Stomach (tissue), 9 donors: ENCODE data around the gene ZNF41. TPM values are rescaled to one million over a fixed set of nuclear protein-coding genes. Genes with fewer than 3 reads are reported as not detected.
A peak's percentile ranks its signal among the peaks of the same experiment; 100 is the strongest.

Experiments
- DNase-seq, 2 donors: peaks; one replicate each; pipeline versions ENCODE4 v3.0.0 to v3.0.0-alpha.2; 2013 to 2019
- H3K27ac ChIP-seq, 5 donors: fragments of 200-600 bp in 4 of 5; sonication (generic) in 4 of 5; one replicate each; pipeline ENCODE4 v1.5.1; 2013 to 2019; ENCODE audit warnings: mild to moderate bottlenecking in 1 of 5, moderate library complexity in 1 of 5
- H3K27me3 ChIP-seq, 3 donors: fragments of 200-600 bp; sonication (generic); one replicate each; pipeline ENCODE4 v1.5.1; 2017 to 2019; ENCODE audit warnings: mixed run types in 1 of 3
- H3K36me3 ChIP-seq, 4 donors: fragments of 200-600 bp; sonication (generic); 1 replicate in 3 of 4; 2 replicates in 1 of 4; pipeline ENCODE4 v1.5.1; 2016 to 2019
- H3K4me1 ChIP-seq, 4 donors: fragments of 200-600 bp; sonication (generic); one replicate each; pipeline ENCODE4 v1.5.1; 2016 to 2019
- H3K4me3 ChIP-seq, 4 donors: fragments of 200-600 bp; sonication (generic) in 3 of 4; one replicate each; pipeline ENCODE4 v1.5.1; 2016 to 2019; ENCODE audit warnings: mild to moderate bottlenecking in 1 of 4
- H3K9me3 ChIP-seq, 4 donors: fragments of 200-600 bp; sonication (generic); one replicate each; pipeline ENCODE4 v1.5.1; 2016 to 2019
- EP300 ChIP-seq: sonication (generic); formaldehyde crosslinking; IDR thresholded peaks from one replicate; pipeline ENCODE4 v1.6.1; 2017; ENCODE audit warnings: antibody characterized with exemption
- POLR2A ChIP-seq, 4 donors: fragments of 450-650 bp; IDR thresholded peaks; one replicate each; pipeline ENCODE4 v1.6.1; 2016; ENCODE audit warnings: antibody characterized with exemption in 4 of 4, control low read depth in 2 of 4, mild to moderate bottlenecking in 1 of 4, moderate library complexity in 1 of 4
- POLR2AphosphoS5 ChIP-seq, 3 donors: sonication (generic); formaldehyde crosslinking; IDR thresholded peaks; one replicate each; pipeline ENCODE4 v1.6.1; 2016; ENCODE audit warnings: antibody characterized with exemption in 3 of 3
- WGBS, 5 donors: extraction: QIAGEN DNeasy Blood & Tissue Kit in 3 of 5; methylation state at CpG; one replicate each; pipeline versions ENCODE4 v1.1.5 to v1.1.7; 2013 to 2018; 5-methylcytosine and 5-hydroxymethylcytosine counted together
- intact Hi-C: fragments of 100-400 bp; cut with DNase I; formaldehyde crosslinking; loops from one replicate; pipeline ENCODE4 v1.15.1; 2023; ENCODE audit warnings: low total_unique reads
- polyA plus RNA-seq, 3 donors: library from polyadenylated mRNA; stranded (reverse); fragments of 200-250 nt; gene quantifications; one replicate each; pipeline ENCODE4 v1.2.3, GENCODE V29; 2013
- total RNA-seq, 5 donors: library from RNA; depleted of rRNA; stranded (reverse); fragments of >200 nt; gene quantifications; one replicate each; pipeline versions ENCODE4 v1.1.0 to v1.2.3, GENCODE V29; 2014 to 2016
- TF ChIP-seq, protein P1 (sequence below), 7 experiments: fragments of 450-650 bp in 4 of 7; fragments of 200-600 bp in 3 of 7; sonication (generic) in 3 of 7; IDR thresholded peaks; one replicate each; pipeline ENCODE4 v1.5.1; 2016 to 2019; ENCODE audit warnings: antibody characterized with exemption in 7 of 7, control low read depth in 2 of 7, mild to moderate bottlenecking in 1 of 7
- donor health status: healthy with polysubstance abuse.
- donor health status: Bipolar disorder and iron deficiency.
- donor health status: healthy.

The ZNF41 gene
- total and polyA plus RNA-seq, 8 donors: 1.2 to 13.4 (median 3.0) TPM

DNA sequence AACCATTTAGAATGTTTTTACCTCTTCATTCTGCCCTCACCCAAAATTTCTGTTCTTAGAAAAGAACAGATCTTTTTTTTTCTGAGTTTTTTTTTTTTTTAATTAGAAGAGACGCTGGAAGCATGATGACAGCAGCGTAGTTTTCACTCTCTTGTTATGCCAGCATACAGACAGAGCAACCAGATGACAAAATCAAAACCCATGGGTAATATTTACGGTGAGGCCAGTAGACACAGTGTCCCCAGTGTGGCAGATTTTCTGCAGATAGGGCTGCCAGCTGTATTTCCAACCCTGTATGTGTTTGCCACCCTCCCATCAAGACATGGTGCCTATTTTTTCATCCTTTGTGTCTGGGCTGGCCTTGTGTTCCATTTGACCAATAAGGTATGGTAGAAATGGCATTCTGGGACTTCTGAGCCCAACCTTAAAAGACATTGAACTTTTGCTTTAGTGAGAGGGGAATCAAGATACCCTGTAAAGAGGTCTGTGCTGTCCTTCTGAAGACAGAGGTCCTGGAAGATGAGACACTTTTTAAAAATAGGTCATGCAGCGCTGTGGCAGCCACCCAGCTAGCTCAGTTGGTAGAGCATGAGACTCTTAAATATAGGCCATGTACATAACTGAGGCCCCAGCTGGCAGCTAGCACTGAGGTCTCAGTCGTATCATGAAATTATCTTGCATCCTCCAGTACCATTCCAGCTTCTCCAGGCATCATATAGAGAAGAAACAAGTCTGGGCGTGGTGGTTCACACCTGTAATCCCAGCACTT, 6.7 kb upstream of the ZNF41 start:
- no peak overlapping the region for H3K27ac ChIP-seq
- no peaks in the 10 kb centered on the region for H3K36me3 ChIP-seq
- peaks cover 0 to 8% (median 3%) of the 10 kb centered on the region in 4 donors for H3K4me1 ChIP-seq
- intact Hi-C loops: no loop called here
- no peak for TF ChIP-seq POLR2AphosphoS5 (IDR thresholded peaks at IDR 0.05)
- TF ChIP-seq, protein P1, sequence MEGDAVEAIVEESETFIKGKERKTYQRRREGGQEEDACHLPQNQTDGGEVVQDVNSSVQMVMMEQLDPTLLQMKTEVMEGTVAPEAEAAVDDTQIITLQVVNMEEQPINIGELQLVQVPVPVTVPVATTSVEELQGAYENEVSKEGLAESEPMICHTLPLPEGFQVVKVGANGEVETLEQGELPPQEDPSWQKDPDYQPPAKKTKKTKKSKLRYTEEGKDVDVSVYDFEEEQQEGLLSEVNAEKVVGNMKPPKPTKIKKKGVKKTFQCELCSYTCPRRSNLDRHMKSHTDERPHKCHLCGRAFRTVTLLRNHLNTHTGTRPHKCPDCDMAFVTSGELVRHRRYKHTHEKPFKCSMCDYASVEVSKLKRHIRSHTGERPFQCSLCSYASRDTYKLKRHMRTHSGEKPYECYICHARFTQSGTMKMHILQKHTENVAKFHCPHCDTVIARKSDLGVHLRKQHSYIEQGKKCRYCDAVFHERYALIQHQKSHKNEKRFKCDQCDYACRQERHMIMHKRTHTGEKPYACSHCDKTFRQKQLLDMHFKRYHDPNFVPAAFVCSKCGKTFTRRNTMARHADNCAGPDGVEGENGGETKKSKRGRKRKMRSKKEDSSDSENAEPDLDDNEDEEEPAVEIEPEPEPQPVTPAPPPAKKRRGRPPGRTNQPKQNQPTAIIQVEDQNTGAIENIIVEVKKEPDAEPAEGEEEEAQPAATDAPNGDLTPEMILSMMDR (IDR thresholded peaks at IDR 0.05): no peak
- no peak for TF ChIP-seq POLR2A (IDR thresholded peaks at IDR 0.05)
- TF ChIP-seq EP300: no peak
- DNase-seq: no peak
- no peaks in the 10 kb centered on the region for H3K27me3 ChIP-seq
- 79 to 94% (median 92%) methylated on average over 6 of the region's 6 CpGs for WGBS, 5 donors
- H3K9me3 ChIP-seq: peaks cover 0 to 5% (median 0%) of the 10 kb centered on the region in 4 donors
- H3K4me3 ChIP-seq: no peak overlapping the region

DNA sequence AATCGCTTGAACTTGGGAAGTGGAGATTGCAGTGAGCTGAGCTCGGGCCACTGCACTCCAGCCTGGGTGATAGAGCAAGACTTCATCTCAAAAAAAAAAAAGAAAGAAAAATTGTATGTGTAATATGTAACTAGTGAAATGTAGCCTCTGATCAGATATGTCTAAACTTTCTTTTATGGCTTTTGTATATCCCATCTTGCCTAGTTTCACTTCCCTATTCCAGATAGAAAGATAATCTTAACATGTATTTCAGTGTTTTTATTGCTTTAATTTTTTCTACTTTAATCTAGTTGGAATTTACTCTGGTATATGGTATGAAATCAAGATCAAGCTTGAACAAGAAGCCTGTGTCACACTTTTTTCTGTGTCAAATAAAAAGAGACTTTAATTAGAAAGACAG, 1.9 kb upstream of the ZNF41 start:
- Histone ChIP-seq H3K9me3 (no peaks in the 10 kb centered on the region), H3K27me3 (no peaks in the 10 kb centered on the region), H3K4me3 (no peak overlapping the region), H3K4me1 (peaks cover 0 to 28% (median 6%) of the 10 kb centered on the region in 4 donors), H3K36me3 (no peaks in the 10 kb centered on the region), H3K27ac (no peak overlapping the region)
- TF ChIP-seq POLR2AphosphoS5 (IDR thresholded peaks at IDR 0.05) (no peak), POLR2A (IDR thresholded peaks at IDR 0.05) (no peak), EP300 (no peak)
- TF ChIP-seq, protein P1 (IDR thresholded peaks at IDR 0.05): no peak
- no peak for DNase-seq
- intact Hi-C loops: no loop called here
- 61 to 74% (median 69%) methylated on average over 2 of the region's 2 CpGs for WGBS, 5 donors

DNA sequence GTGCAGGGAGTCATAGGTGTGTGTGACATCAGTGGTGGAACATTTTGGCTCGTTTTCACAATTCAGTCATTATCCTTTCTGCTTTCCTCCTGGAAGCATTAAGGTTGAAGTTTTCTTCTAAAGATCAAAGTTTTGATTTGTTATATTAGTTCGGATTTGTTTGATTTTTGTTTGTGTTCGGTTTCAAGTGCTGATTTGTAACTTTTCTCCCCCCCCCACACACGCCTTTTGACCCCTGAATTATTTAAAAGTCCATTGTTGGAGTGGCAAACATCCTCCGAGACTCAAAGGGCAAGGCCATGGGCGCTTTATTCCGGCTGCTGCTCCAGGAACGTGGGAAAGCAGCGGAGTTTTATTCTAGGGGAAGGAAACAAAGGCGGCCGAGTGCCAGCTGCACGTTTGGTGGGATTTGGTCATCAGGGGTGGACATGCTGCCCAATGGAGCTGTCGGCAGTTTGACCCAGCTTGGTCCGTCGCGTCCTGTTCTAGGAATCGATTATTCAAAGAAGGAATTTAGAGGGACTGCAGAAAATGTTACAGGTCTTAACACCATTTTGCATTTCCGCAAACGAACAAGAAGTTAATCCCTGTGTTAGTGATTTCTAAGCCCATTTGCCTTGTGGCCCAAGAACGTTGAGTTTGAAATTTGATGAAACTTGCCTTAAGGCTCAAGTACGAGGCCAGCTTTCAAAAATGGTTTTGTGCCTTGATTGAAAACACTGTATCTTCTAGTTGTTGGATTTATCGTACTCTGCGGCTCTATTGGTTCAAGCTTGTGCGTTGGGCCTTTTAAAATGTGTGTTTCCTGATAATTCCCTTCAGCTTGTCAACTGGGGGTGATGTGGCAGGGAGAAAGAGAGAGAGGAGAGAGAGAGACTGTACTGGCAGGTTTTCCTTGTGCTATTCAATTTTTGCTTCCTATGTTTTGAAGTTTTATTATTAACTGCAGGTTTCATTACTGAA, 565 bp upstream of the ZNF41 start:
- Histone ChIP-seq H3K9me3 (no peaks in the 10 kb centered on the region), H3K4me3 (peak overlapping the region; percentile 59 to 76 (median 66)), H3K27me3 (no peaks in the 10 kb centered on the region), H3K4me1 (peaks cover 0 to 28% (median 9%) of the 10 kb centered on the region in 4 donors), H3K27ac (peak overlapping the region; percentile 82 to 98 (median 96)), H3K36me3 (no peaks in the 10 kb centered on the region)
- 4 to 35% (median 9%) methylated on average over 23 to 24 of the region's 24 CpGs for WGBS, 5 donors
- intact Hi-C loops: no loop called here
- DNase-seq: peak in 1 of 2 donors; percentile 76
- no peak for TF ChIP-seq POLR2AphosphoS5 (IDR thresholded peaks at IDR 0.05)
- TF ChIP-seq EP300: no peak
- no peak for TF ChIP-seq POLR2A (IDR thresholded peaks at IDR 0.05)
- TF ChIP-seq, protein P1 (IDR thresholded peaks at IDR 0.05): no peak

DNA sequence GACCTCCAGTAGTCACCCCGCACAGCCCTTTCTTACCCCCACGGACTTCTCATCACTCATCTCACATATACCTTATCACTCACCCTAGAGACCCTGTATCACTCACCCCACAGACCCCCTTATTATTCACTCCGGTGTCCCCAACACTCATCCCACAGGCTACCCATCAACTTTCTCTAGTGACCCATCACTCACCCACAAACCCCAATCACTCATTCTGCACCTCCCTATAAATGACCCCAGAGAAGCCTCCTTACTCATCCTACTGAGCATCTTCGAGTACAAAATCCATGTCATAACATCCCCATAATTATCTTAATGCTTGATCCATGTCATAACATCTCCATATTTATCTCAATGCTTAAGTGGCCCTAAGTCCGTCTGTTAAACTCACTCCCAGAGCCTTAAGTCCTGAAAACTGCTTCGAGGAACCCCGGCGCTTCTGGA, 934 bp downstream of the ZNF41 start:
- H3K4me1 ChIP-seq: peaks cover 0 to 28% (median 9%) of the 10 kb centered on the region in 4 donors
- H3K36me3 ChIP-seq: no peaks in the 10 kb centered on the region
- peak overlapping the region; percentile 82 to 98 (median 96) for H3K27ac ChIP-seq
- peak overlapping the region; percentile 59 to 76 (median 66) for H3K4me3 ChIP-seq
- WGBS, 5 donors: 7 to 49% (median 11%) methylated on average over 7 to 8 of the region's 8 CpGs
- intact Hi-C loops: no loop called here
- TF ChIP-seq, protein P1 (IDR thresholded peaks at IDR 0.05): no peak
- TF ChIP-seq POLR2AphosphoS5 (IDR thresholded peaks at IDR 0.05) (no peak), POLR2A (IDR thresholded peaks at IDR 0.05) (no peak), EP300 (no peak)
- H3K27me3 ChIP-seq: no peaks in the 10 kb centered on the region
- H3K9me3 ChIP-seq: no peaks in the 10 kb centered on the region
- no peak for DNase-seq
